A204.1 (cell line): ENCODE measurements around the gene PDAP1.
A peak's percentile ranks its signal among the peaks of the same experiment; 100 is the strongest.

Source experiments
- FAIRE-seq: peaks from 2 replicates; lab custom pipeline; 2012; peaks lifted over from hg19 to GRCh38; lab: Jason Lieb, UNC

PDAP1 gene

GRCh38 chr7:99424932-99425730 lies 16.7 kb upstream of the PDAP1 start:
- no peak for FAIRE-seq

DNA sequence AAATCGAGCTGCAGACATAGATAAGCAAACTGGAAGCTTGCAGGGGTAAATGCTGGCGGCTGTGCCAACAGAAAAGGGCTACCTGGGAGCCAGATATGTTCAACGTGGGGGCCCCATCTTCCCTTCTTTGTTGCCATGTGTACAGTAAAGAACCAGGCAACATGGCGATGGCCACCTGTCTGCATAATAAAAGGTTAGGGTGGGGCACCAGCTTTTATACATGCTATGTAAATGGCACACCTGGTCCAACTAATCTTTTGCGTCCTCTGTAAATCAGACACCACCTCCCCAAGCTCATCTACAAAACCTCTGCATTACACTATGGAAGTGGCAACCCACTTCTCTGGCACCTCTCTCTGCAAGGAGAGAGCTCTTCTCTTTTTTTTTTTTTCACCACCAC lies 14.2 kb upstream of the PDAP1 start:
- no peak for FAIRE-seq

DNA sequence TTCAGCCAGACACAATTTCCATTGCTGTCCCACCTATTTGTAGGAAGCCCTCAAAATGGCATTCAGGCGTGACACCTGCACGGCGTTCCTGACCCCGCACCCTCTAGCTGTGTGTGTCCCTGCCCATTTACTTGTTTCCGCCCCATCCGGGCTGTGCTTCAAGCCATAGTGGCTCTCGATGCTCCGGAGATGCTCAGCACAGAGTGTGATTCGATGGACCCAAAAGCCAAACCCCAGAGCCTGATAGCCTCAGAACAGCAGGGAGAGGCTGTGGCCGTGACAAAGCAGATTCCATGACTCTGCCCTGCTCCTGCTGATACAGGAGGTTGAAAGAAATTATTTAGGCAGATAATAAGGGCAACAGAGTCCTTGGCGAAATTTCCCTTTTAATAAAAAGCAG lies 13.8 kb upstream of the PDAP1 start:
- no peak for FAIRE-seq

DNA sequence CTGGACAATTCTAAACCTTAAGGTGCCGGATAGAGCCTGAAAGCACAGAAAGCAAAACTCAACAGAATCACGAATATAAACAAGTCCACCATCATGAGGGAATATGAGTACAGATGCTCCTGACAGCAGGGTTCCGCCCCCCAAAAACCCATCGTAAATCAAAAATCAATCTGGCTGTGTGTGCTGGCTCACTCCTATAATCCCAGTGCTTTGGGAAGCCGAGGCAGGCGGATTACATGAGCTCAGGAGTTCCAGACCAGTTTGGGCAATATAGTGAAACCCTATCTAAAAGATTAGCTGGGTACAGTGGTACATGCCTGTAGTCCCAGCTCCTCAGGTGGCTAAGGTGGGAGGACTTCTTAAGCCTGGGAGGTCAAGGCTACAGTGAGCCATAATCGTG lies 12.6 kb upstream of the PDAP1 start:
- FAIRE-seq = no peak

GRCh38 chr7:99420213-99420612 lies 11.8 kb upstream of the PDAP1 start:
- FAIRE-seq = no peak

DNA sequence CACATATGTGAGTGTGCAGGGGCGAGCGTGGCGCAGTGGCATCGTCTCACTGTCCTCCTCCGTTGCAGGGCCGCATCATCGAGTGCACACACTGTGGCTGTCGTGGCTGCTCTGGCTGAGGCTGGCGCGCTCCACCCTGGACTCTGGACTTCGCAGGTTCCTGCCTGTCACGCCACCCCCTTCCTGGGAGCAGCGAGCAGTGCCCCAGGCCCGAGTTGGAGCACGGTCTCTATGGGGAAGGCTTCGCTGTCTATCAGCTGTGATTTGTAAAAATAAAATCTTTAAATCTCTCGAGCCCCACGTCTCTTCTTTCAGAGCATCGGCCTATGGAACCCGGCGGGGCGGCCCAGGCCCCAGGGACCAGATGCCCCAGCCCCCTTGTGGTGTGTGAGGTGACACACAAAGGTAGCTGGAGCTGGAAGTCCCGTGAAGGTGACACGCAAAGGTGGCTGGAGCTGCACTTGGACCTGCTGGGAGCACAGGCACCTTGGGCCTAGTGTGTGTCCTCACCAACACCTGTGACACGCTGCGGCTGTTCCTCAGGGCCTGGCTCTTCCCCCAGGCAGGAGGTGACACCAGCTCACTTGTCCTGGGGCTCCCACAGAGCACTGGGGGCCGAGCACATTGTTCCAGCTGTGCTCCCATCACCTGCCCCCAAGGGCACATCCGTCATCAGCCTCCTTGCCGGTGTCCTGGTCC lies 11.1 kb upstream of the PDAP1 start:
- FAIRE-seq = no peak

GRCh38 chr7:99418260-99418659 lies 9.9 kb upstream of the PDAP1 start:
- FAIRE-seq = no peak

DNA sequence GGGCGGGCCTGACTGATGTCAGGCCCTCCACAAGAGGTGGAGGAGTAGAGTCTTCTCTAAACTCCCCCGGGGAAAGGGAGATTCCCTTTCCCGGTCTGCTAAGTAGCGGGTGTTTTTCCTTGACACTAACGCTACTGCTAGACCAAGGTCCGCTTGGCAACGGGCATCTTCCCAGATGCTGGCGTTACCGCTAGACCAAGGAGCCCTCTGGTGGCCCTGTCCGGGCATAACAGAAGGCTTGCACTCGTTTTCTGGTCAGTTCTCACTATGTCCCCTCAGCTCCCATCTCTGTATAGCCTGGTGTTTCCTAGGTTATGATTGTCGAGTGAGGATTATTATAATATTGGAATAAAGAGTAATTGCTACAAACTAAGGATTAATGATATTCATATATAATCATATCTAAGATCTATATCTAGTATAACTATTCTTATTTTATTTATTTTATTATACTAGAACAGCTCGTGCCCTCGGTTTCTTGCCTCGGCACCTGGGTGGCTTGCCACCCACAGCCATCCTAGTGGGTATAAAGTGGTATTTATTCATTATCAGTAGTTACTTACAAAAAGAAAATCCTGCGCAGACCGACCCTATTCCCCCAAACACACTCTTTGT lies 7.2 kb upstream of the PDAP1 start:
- FAIRE-seq = peak; percentile 78

GRCh38 chr7:99410635-99411034 lies 2.2 kb upstream of the PDAP1 start:
- no peak for FAIRE-seq

GRCh38 chr7:99409806-99410205 lies 1.4 kb upstream of the PDAP1 start:
- FAIRE-seq = no peak

- FAIRE-seq = no peak
Observed at GRCh38 chr7:99409192-99409572, 785 bp upstream of the PDAP1 start.

- no peak for FAIRE-seq
Observed at GRCh38 chr7:99407872-99408378, 472 bp downstream of the PDAP1 start.

GRCh38 chr7:99406557-99406956 lies 1.8 kb downstream of the PDAP1 start:
- no peak for FAIRE-seq

GRCh38 chr7:99404977-99405320 lies 3.4 kb downstream of the PDAP1 start:
- no peak for FAIRE-seq

- FAIRE-seq = no peak
Observed at GRCh38 chr7:99404235-99404976, 4.0 kb downstream of the PDAP1 start.

- FAIRE-seq = no peak
Observed at GRCh38 chr7:99403764-99404163, 4.6 kb downstream of the PDAP1 start.

GRCh38 chr7:99402854-99403253 lies 5.5 kb downstream of the PDAP1 start:
- FAIRE-seq = no peak

DNA sequence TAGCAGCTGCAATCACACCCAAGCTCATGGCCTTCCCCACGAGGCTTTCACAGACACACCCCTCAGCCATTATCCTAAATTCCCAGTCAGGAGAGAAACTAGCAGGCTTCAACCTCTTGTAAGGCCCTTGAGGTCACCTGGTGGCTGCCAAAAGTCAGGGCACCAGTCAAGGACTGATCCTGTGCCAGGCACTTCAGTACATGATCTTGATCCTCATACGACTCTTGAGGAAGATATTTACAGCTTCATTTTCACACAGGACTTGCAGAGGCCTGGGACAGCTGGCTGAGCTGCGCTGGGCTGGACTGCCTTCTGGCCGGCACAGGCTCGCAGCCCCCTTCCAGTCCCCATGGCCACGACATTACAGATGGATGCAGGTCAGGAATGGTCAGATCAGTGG lies 8.8 kb downstream of the PDAP1 start:
- no peak for FAIRE-seq

- no peak for FAIRE-seq
Observed at GRCh38 chr7:99398891-99399445, 9.4 kb downstream of the PDAP1 start.

GRCh38 chr7:99397297-99397983 lies 11.0 kb downstream of the PDAP1 start:
- no peak for FAIRE-seq

DNA sequence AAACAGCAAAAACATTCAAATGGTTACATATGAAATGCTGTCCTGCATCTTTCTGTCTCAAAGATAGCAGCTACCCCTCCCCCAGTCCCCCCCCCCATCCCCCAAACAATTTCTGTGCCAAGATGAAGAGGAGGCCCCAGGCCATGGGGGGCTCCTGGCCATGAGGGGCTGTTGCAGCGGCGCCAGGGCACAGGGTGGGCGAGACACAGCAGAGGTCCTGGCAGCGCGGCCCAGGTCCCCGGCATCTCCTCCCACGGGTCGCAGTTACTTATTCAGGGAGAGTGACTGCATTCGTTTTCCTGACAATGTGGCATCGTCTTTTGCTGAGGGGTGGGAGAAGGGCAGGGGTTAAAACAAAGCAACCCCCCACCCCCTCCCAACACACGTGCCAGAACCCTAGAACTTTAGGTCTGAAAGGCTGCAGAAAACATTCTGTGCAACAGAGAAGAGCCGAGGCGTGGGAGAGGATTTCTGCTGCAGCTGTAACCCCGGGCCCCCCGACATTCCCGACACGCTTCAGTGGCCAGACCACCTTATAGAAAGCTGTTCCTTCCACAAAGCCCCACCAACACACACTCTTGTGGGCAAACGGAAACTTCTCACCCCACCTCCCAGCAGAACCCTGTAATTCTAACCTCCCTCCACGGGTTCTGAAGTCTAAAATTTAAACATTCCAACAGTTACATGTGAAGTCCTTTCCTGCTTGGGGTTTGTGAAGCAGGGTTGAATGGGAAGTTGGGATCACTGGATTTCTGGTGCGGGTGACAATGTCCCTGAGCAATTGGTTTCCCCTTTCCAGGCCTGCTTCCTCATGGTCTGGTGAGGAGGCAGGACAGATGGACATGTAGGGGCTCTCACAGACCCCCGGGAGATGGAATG lies 11.7 kb downstream of the PDAP1 start:
- FAIRE-seq = no peak
